Activated CD8-positive, alpha-beta T cell treated with anti-CD3 and anti-CD28 coated beads, Interleukin-2, amount 10 ng/mL, durations not matched to agents 7 days and 5 days (primary cell): Measurements from ENCODE around the gene CCDC8. TPM values are rescaled to one million over a fixed set of nuclear protein-coding genes. Genes with fewer than 3 reads are reported as not detected.

Experiments
- ATAC-seq: fragments of 150-1000 bp; cut with Tn5 transposase; one replicate; pipeline ENCODE4 v1.10.0; 2021; ENCODE audit warnings: moderate library complexity
- CTCF ChIA-PET: fragments of 350-600 bp; sonication (Branson Sonifier 250); formaldehyde crosslinking; loops from one replicate; lab custom pipeline; 2021; ENCODE audit warnings: antibody characterized with exemption; lab: Charles Lee
- POLR2A ChIA-PET: fragments of 350-600 bp; sonication (Branson Sonifier 250); formaldehyde crosslinking; loops from one replicate; lab custom pipeline; 2021; ENCODE audit warnings: antibody characterized with exemption; lab: Charles Lee
- DNase-seq: peaks from one replicate; pipeline ENCODE4 v3.0.0-alpha.2; 2020
- H3K27ac Mint-ChIP-seq: one replicate; pipeline ENCODE4 v1.8.0; 2021; ENCODE audit warnings: mild to moderate bottlenecking, mixed read lengths
- H3K27me3 Mint-ChIP-seq: one replicate; pipeline ENCODE4 v1.8.0; 2021; ENCODE audit warnings: low read depth, mixed read lengths
- H3K36me3 Mint-ChIP-seq: one replicate; pipeline ENCODE4 v1.8.0; 2021; ENCODE audit warnings: low read depth, mixed read lengths
- H3K4me1 Mint-ChIP-seq: one replicate; pipeline ENCODE4 v1.8.0; 2021; ENCODE audit warnings: low read depth, mixed read lengths
- H3K4me3 Mint-ChIP-seq: one replicate; pipeline ENCODE4 v1.8.0; 2021; ENCODE audit warnings: mild to moderate bottlenecking, mixed read lengths
- H3K9me3 Mint-ChIP-seq: one replicate; pipeline ENCODE4 v1.8.0; 2022; ENCODE audit warnings: mixed read lengths; ENCODE audit not compliant: insufficient read depth
- total RNA-seq, 2 experiments: library from RNA; stranded (reverse); gene quantifications; one replicate each; pipeline ENCODE4 v1.2.3, GENCODE V29; 2021

The CCDC8 gene
- total RNA-seq, 2 experiments from 2014 or later, result not detected

DNA sequence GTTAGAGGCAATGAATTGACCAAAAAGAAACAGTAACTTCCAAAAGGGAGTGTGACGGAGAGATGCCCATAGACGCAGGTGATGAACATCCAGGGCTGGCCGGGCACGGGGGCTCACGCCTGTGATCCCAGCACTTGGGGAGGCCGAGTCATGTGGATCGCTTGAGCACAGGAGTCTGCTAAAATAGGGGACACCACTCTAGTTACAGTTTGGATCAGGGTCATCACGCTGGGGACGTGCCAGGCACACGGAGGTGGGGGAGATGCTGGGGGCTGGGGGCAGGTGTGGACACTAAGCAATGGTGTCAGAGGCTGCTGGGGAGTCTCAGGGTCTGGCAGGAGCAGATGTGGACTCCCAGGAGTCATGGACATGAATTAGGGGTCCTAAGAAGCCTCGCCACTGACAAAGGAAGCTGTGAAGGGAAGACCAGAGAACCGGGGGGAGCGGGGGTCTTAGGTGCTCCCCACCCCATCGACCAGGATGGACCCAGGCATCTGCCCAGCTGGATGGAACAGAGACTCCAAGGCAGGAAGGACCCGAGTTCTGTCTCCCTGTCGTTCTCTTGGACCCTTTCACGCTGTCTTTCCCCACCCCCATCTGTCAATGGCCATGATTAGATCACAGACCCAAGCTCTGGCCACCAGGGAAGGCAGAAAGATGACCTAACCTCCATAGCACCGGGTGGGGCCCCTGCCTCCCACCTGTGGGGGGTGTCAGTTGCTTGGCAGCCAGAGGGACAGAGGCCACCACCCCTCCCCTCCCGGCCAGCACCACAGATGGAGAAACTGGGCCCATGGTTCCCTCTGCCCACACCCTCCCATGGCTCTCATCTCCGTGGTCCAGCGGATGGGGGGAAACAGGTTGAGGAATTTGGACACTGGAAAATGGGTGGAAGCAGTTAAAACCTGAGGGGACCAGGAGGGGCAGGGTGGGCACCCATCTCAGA is 19.6 kb downstream of the CCDC8 start:
- DNase-seq (no peak), ATAC-seq (no peak)
- Mint-ChIP-seq H3K27ac (no peak overlapping the region), H3K4me3 (no peak overlapping the region), H3K9me3 (no peaks in the 10 kb centered on the region), H3K36me3 (peaks cover 28% of the 10 kb centered on the region), H3K4me1 (peaks cover 4% of the 10 kb centered on the region), H3K27me3 (no peaks in the 10 kb centered on the region)
- ChIA-PET CTCF (interaction anchor here (1.0 to 2.4 kb wide), 7 partner anchors 9 to 223 kb away, joined by 3 to 16 read pairs (median 5); no protein-coding TSS in a partner anchor), POLR2A (no interaction called here)

DNA sequence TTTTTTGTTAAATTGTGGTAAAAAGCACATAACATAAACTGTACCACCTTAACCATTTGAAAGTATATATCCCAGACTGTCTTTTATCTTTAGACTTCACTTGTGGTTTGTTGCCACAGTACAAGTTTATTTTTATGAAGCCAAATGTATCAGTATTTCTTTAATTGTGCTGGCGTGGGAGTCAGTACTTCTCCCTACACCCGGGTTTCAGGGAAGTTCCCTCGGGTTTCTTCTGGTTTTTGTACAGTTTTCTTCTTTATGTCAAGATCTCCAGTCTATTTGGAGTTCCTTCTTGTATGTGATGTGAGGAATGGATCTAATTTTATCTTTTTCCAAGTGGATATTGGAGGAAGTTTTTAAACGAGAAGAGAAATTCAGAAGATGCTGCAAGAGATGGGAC is 20.5 kb downstream of the CCDC8 start:
- no peaks in the 10 kb centered on the region for H3K9me3 Mint-ChIP-seq
- H3K4me1 Mint-ChIP-seq, result peaks cover 4% of the 10 kb centered on the region
- no peak for DNase-seq
- H3K27ac Mint-ChIP-seq, result no peak overlapping the region
- ChIA-PET CTCF (no interaction called here), POLR2A (no interaction called here)
- H3K27me3 Mint-ChIP-seq, result no peaks in the 10 kb centered on the region
- no peak for ATAC-seq
- peaks cover 37% of the 10 kb centered on the region for H3K36me3 Mint-ChIP-seq
- H3K4me3 Mint-ChIP-seq, result no peak overlapping the region

DNA sequence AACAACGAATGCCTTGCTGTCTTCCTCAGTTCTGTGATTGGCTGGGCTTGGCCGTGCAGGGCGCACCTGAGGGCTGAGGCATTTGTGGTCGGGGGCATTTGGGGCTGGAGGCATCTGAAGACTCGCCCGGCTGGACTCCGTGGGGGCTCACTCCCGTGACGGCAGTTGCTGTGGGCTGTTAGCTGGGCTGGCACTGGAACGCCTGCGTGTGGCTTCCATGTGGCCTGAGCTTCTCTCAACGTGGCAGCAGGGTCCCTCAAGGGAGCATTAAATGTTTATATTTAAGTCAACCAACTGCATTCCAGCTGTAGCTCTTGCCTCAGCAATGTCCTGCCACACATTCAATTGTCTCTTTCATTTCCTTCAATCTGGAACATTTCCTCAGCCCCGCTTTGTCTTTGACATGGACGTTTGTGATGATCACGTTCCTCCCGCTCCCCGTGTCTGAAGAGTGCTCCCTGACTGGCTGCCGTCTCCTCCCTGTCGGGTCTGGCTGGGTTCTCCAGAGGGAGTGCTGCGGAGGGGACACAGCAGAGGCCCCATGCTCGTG is 21.0 kb downstream of the CCDC8 start:
- Mint-ChIP-seq H3K36me3 (peaks cover 42% of the 10 kb centered on the region), H3K27me3 (no peaks in the 10 kb centered on the region), H3K4me3 (no peak overlapping the region), H3K9me3 (no peaks in the 10 kb centered on the region), H3K4me1 (peaks cover 4% of the 10 kb centered on the region), H3K27ac (no peak overlapping the region)
- DNase-seq (no peak), ATAC-seq (no peak)
- ChIA-PET POLR2A (no interaction called here), CTCF (interaction anchor here (0.8 kb wide), 1 partner anchor 121 kb away, joined by 3 read pairs; no protein-coding TSS in a partner anchor)

DNA sequence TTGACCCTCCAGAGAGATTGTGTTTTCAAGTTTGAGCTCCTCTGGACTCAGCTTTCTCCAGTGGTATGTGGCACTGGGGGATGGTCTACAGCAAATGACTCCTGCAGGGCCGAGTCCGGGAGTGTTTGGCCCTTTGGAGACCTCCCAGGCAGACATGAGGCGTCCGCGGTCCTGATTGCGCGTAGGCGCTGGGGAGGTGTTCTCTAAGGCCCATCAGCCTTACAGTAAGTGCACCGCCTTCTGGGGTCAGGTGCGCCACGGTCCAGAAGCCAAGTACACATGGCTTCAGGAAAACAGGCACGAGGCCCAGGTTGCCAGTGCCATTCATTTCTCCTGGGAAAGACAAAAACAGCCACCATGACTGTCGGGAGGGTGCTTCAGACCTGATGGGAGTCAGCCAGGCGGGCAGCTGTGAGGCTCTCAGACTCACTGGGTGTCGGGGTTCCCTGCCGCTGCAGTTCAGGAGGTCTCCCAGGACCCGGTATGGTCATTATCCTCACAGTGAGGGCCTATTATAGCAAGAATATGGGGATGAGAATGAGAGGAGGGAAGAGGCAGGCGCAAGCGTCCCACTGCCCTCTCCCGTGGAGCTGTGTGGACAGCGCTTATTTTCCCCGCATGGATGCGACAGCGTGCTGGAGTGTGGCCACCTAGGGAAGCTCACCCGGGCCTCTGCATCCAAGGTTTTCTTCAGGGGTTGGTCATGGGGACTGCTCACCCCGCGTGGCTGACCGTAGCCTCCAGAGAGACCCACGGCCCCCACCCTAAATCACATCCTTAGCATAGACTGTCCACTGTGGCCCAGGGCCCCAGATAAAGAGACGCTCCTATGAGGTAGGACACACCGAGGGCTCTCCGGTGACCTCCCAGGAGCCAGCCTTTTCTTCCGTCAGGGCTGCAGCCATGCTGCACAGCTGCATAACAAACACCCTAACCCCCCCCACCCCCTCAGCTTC is 21.8 kb downstream of the CCDC8 start:
- Mint-ChIP-seq H3K36me3 (peaks cover 49% of the 10 kb centered on the region), H3K4me1 (peaks cover 4% of the 10 kb centered on the region), H3K27ac (no peak overlapping the region), H3K27me3 (no peaks in the 10 kb centered on the region), H3K4me3 (no peak overlapping the region), H3K9me3 (no peaks in the 10 kb centered on the region)
- ATAC-seq (no peak), DNase-seq (no peak)
- POLR2A ChIA-PET, result no interaction called here
- CTCF ChIA-PET, result interaction anchor here (0.8 kb wide), 1 partner anchor 122 kb away, joined by 3 read pairs; no protein-coding TSS in a partner anchor

DNA sequence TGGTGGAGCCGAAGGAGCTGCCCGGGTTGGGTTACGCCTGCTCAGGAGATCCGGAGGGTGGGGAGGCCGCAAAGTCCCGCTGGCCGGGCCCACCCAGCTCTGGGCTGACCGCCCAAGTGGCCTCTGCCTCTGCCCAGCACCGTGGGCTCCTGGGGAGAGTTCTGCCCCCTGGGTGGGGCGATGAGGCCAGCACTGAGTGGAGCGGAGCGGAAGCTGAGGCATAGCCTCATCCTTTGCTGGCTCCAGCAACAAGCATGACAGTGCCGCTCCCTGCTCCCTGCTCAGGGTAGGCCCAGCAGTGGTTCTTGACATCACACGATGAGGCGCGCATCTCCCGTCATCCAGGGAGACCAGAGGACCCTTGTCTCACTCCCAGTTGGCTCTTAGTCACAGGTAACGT is 22.5 kb downstream of the CCDC8 start:
- POLR2A ChIA-PET, result no interaction called here
- no peak for DNase-seq
- ATAC-seq, result no peak
- no peaks in the 10 kb centered on the region for H3K27me3 Mint-ChIP-seq
- H3K4me3 Mint-ChIP-seq, result no peak overlapping the region
- CTCF ChIA-PET, result no interaction called here
- H3K4me1 Mint-ChIP-seq, result peaks cover 4% of the 10 kb centered on the region
- H3K36me3 Mint-ChIP-seq, result peaks cover 52% of the 10 kb centered on the region
- no peaks in the 10 kb centered on the region for H3K9me3 Mint-ChIP-seq
- H3K27ac Mint-ChIP-seq, result no peak overlapping the region

DNA sequence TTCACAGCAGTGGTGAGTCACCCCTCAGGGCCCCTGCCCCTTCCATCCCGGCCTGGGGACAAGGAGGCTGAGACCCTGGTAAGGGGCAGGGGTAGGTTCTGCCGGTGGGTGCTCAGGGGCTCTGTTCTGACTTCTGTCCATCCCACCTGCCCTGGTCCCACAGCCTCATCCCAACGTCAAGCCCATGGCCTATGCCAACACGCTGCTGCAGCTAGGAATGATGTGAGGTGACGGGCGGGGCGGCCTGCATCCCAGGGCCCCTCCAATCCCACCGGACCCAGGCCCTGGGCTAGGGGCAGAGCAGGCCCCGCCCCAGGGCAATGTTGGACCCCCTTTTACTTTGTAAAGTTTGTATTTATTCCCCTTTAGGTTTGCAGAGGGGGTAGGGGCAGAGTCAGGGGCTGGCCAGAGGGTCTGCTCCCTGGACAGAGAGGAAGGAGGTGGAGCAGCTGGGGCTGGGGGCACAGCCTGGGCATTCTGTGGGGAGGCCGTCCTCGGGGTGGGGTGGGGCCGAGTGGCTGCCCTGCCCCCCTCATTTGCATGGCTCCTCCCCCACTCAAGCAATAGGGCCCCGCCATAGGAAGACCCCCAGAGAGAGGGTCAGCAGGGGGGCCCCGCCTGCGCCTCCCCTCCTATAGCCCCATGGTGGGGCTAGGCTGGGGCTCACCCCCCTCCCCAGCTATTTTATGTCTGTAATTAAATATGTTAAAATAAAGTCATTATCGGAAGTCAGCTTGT is 23.1 kb downstream of the CCDC8 start:
- ATAC-seq (no peak), DNase-seq (no peak)
- no peak overlapping the region for H3K4me3 Mint-ChIP-seq
- H3K36me3 Mint-ChIP-seq, result peaks cover 52% of the 10 kb centered on the region
- no peak overlapping the region for H3K27ac Mint-ChIP-seq
- H3K9me3 Mint-ChIP-seq, result no peaks in the 10 kb centered on the region
- CTCF ChIA-PET, result no interaction called here
- no peaks in the 10 kb centered on the region for H3K27me3 Mint-ChIP-seq
- peaks cover 4% of the 10 kb centered on the region for H3K4me1 Mint-ChIP-seq
- POLR2A ChIA-PET, result no interaction called here

DNA sequence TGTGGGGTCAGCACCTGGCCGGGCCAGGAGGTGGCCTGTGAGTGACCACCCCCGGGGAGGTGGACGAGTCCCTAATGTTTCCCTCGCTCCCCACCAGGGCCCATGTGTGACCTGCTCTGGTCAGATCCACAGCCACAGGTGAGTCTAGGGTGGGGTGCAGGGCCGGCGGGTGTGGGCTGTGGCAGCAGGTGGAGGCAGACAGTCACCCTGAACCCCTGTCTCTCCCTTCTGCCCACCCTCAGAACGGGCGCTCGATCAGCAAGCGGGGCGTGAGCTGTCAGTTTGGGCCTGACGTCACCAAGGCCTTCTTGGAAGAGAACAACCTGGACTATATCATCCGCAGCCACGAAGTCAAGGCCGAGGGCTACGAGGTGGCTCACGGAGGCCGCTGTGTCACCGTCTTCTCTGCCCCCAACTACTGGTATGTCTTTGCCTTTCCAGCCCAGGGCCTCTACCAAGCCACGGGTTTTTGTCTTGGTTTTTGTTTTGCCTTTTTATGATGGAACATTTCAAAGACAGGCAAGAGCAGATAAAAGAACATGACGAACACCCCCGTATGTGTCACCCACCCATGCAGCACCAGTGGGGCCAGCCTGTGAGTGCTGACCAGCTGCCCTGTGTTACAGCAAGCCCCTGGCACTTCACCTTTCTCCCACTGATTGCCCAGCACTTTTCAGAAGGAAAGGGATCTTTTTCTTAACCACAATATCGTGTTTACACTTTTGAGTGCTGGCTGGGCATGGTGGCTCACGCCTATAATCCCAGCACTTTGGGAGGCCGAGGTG is 24.9 kb downstream of the CCDC8 start:
- Mint-ChIP-seq H3K36me3 (peaks cover 65% of the 10 kb centered on the region), H3K9me3 (no peaks in the 10 kb centered on the region), H3K27me3 (no peaks in the 10 kb centered on the region), H3K4me1 (no peaks in the 10 kb centered on the region), H3K4me3 (no peak overlapping the region), H3K27ac (no peak overlapping the region)
- POLR2A ChIA-PET, result no interaction called here
- CTCF ChIA-PET, result no interaction called here
- DNase-seq, result no peak
- ATAC-seq, result no peak

DNA sequence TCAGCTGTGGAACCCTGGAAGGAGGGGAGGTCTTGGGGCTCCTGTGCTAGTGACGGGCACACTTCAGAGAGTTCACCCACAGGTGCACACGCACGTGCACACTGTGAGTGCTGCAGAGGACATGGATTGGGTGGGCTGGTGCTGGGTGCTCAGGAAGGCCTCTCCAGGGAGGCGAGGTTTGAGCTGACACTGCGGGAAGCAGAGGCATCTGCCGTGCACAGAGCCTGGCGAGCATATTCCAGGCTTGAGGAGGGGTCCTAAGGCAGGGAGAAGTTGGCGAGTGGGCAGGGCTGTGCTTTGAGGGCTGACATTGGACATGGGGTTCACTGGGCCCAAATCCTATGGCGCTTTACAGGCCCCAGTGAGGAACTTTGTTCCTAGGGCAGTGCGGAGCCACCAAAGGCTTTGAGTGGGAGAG is 25.6 kb downstream of the CCDC8 start:
- Mint-ChIP-seq H3K27me3 (no peaks in the 10 kb centered on the region), H3K4me1 (no peaks in the 10 kb centered on the region), H3K4me3 (no peak overlapping the region), H3K36me3 (peaks cover 69% of the 10 kb centered on the region), H3K27ac (no peak overlapping the region), H3K9me3 (no peaks in the 10 kb centered on the region)
- ChIA-PET CTCF (no interaction called here), POLR2A (no interaction called here)
- ATAC-seq (no peak), DNase-seq (no peak)

DNA sequence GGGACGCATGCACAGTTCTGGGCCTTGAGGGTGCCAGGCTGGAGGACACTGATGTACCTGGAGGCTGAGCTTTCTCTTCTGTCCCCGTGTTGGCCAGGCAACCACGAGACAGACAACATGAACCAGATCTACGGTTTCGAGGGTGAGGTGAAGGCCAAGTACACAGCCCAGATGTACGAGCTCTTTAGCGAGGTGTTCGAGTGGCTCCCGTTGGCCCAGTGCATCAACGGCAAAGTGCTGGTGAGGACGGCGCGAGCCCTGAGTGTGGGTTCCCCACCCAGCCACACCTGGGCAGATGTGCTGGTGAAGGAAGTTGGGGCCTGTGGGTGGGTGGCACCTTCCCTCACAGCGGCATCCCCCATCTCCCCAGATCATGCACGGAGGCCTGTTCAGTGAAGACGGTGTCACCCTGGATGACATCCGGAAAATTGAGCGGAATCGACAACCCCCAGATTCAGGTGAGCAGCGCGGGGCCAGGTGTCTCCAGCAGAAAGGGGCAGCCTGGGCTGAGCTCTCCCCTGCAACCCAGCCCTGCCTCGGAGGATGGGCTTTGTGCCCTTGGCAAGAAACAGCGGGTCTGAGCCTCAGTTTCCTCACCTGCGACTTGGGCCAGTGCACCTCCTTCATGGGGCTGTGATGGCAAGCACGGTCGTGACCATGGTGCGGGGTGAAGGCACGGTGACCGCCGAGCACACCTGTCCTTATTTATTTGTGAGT is 26.2 kb downstream of the CCDC8 start:
- no peak overlapping the region for H3K27ac Mint-ChIP-seq
- H3K36me3 Mint-ChIP-seq, result peaks cover 69% of the 10 kb centered on the region
- ChIA-PET POLR2A (interaction anchor here (0.6 kb wide), 1 partner anchor 1943 kb away, joined by 5 read pairs; no protein-coding TSS in a partner anchor), CTCF (no interaction called here)
- DNase-seq (no peak), ATAC-seq (no peak)
- H3K9me3 Mint-ChIP-seq, result no peaks in the 10 kb centered on the region
- H3K27me3 Mint-ChIP-seq, result no peaks in the 10 kb centered on the region
- H3K4me3 Mint-ChIP-seq, result no peak overlapping the region
- no peaks in the 10 kb centered on the region for H3K4me1 Mint-ChIP-seq

DNA sequence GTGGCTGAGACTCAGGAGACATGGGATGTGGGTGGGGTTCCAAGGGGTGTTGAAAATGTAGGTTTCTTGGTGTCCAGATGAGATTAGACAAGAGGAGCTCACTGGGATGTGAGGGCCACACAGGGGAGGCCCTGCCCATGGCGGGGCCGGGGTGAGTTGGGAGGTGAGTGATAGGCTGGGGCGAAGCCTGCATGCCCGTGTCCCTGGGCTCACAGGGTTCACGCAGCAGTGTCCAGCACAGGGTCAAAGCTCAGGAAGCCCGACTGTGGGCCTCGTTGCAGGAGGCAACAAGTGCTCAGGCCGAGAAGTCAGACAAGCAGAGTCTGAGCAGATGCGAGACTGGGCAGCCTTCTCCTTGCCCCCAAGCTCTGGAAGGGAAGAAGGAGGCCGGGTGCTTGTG is 27.2 kb downstream of the CCDC8 start:
- no peaks in the 10 kb centered on the region for H3K9me3 Mint-ChIP-seq
- CTCF ChIA-PET, result interaction anchor here (0.8 kb wide), 1 partner anchor 16 kb away, joined by 3 read pairs; no protein-coding TSS in a partner anchor
- POLR2A ChIA-PET, result no interaction called here
- no peak for ATAC-seq
- H3K36me3 Mint-ChIP-seq, result peaks cover 66% of the 10 kb centered on the region
- no peaks in the 10 kb centered on the region for H3K27me3 Mint-ChIP-seq
- no peak for DNase-seq
- no peaks in the 10 kb centered on the region for H3K4me1 Mint-ChIP-seq
- no peak overlapping the region for H3K4me3 Mint-ChIP-seq
- peak overlapping the region; percentile 8 for H3K27ac Mint-ChIP-seq
